A549 (cell line): Measurements from ENCODE around the gene ARHGDIB. TPM values are rescaled to one million over a fixed set of nuclear protein-coding genes. Genes with fewer than 3 reads are reported as not detected.

Experiments used
- ATAC-seq, 2 experiments: fragments of 200-7000 bp in 1 of 2; fragments of >200 bp in 1 of 2; cut with Nextera tagmentation in 1 of 2; cut with Tn5 transposase in 1 of 2; 3 replicates each; pipeline versions ENCODE4 v1.8.0 to v1.9.1; 2018 to 2020; ENCODE audit warnings: mild to moderate bottlenecking in 1 of 2, moderate library complexity in 1 of 2
- CTCF ChIA-PET: fragments of 300-600 bp; sonication (Branson Sonifier 250); formaldehyde crosslinking; extraction: SDS; loops from one replicate; lab custom pipeline; 2021; ENCODE audit warnings: antibody characterized with exemption, inconsistent platforms; lab: Yijun Ruan, JAX
- POLR2A ChIA-PET: fragments of 350-600 bp; formaldehyde crosslinking; extraction: SDS; loops from one replicate; lab custom pipeline; 2021; ENCODE audit warnings: antibody characterized with exemption, inconsistent platforms; lab: Yijun Ruan, JAX
- DNase-seq, 2 experiments: peaks; one replicate each; pipeline versions ENCODE4 v3.0.0 to v3.0.0-alpha.2; 2011 to 2016; ENCODE audit warnings: low read depth in 1 of 2, low spot score in 1 of 2
- FAIRE-seq: peaks from 2 replicates; lab custom pipeline; 2011; peaks lifted over from hg19 to GRCh38; lab: Jason Lieb, UNC
- H3K27ac ChIP-seq, 2 experiments: fragments of >200 bp; sonication (Bioruptor Twin); formaldehyde crosslinking; 3 replicates each; pipeline ENCODE4 v1.5.1; 2016 to 2017
- H3K4me1 ChIP-seq: fragments of >200 bp; sonication (Bioruptor Twin); formaldehyde crosslinking; 3 replicates; pipeline ENCODE4 v1.6.1; 2016
- H3K4me2 ChIP-seq: fragments of >200 bp; sonication (Bioruptor Twin); formaldehyde crosslinking; 3 replicates; pipeline ENCODE4 v1.6.1; 2016
- H3K4me3 ChIP-seq: fragments of >200 bp; sonication (Bioruptor Twin); formaldehyde crosslinking; 3 replicates; pipeline ENCODE4 v1.5.1; 2016
- H3K9me3 ChIP-seq: fragments of >200 bp; sonication (Bioruptor Twin); formaldehyde crosslinking; 3 replicates; pipeline ENCODE4 v1.6.1; 2016
- BHLHE40 ChIP-seq: IDR thresholded peaks from 2 replicates; pipeline ENCODE4 v1.6.1; 2012; ENCODE audit warnings: low read depth, low read length, inconsistent platforms
- CBX2 ChIP-seq: fragments of 200-600 bp; sonication (generic); IDR thresholded peaks from 2 replicates; pipeline ENCODE4 v1.6.1; 2016; ENCODE audit warnings: low read depth, mild to moderate bottlenecking, borderline replicate concordance
- CBX8 ChIP-seq: fragments of 200-600 bp; sonication (generic); IDR thresholded peaks from 2 replicates; pipeline ENCODE4 v1.6.1; 2016
- CHD2 ChIP-seq: fragments of 150-350 bp; IDR thresholded peaks from 2 replicates; pipeline ENCODE4 v1.6.1; 2014; ENCODE audit warnings: low read length; ENCODE audit not compliant: partially characterized antibody
- CHD4 ChIP-seq: fragments of 200-600 bp; sonication (generic); IDR thresholded peaks from 2 replicates; pipeline ENCODE4 v1.6.1; 2016; ENCODE audit warnings: antibody characterized with exemption, mild to moderate bottlenecking, borderline replicate concordance
- FOSB ChIP-seq: fragments of 250-450 bp; sonication (Bioruptor Pico); IDR thresholded peaks from 2 replicates; pipeline ENCODE4 v1.5.0; 2020; ENCODE audit warnings: mild to moderate bottlenecking, moderate library complexity
- FOXS1 ChIP-seq: fragments of 250-450 bp; sonication (Bioruptor Pico); IDR thresholded peaks from 2 replicates; pipeline ENCODE4 v1.5.0; 2020; ENCODE audit warnings: mild to moderate bottlenecking, moderate library complexity
- JUN ChIP-seq, 2 experiments: fragments of >200 bp; sonication (Bioruptor Twin); formaldehyde crosslinking; IDR thresholded peaks; 2 replicates in 1 of 2; 3 replicates in 1 of 2; pipeline ENCODE4 v1.6.1; 2016 to 2017
- KDM1A ChIP-seq: fragments of 200-600 bp; sonication (generic); IDR thresholded peaks from 2 replicates; pipeline ENCODE4 v1.6.1; 2016; ENCODE audit warnings: low read depth, mild to moderate bottlenecking
- MAFK ChIP-seq: fragments of 450-650 bp; IDR thresholded peaks from 2 replicates; pipeline ENCODE4 v1.6.1; 2014; ENCODE audit not compliant: partially characterized antibody
- MAZ ChIP-seq: fragments of 150-350 bp; IDR thresholded peaks from 2 replicates; pipeline ENCODE4 v1.6.1; 2014; ENCODE audit warnings: antibody characterized with exemption, low read depth, low read length, borderline replicate concordance
- NFE2L2 ChIP-seq: fragments of 150-350 bp; conservative IDR thresholded peaks from 2 replicates; pipeline ENCODE4 v1.6.1; 2014; ENCODE audit warnings: low read length
- NR3C1 ChIP-seq: fragments of >200 bp; sonication (Bioruptor Twin); formaldehyde crosslinking; IDR thresholded peaks from 3 replicates; pipeline ENCODE4 v1.6.1; 2017
- PHF8 ChIP-seq: fragments of 200-600 bp; sonication (generic); IDR thresholded peaks from 2 replicates; pipeline ENCODE4 v1.6.1; 2016; ENCODE audit warnings: low read depth, mild to moderate bottlenecking, antibody characterized with exemption, moderate library complexity, borderline replicate concordance
- RAD21 ChIP-seq, 2 experiments: fragments of >200 bp in 1 of 2; sonication (Bioruptor Twin) in 1 of 2; formaldehyde crosslinking in 1 of 2; IDR thresholded peaks in 1 of 2; conservative IDR thresholded peaks in 1 of 2; 2 replicates in 1 of 2; 3 replicates in 1 of 2; pipeline ENCODE4 v1.6.1; 2012 to 2018; ENCODE audit warnings: inconsistent platforms in 1 of 2
- RCOR1 ChIP-seq: fragments of 150-350 bp; IDR thresholded peaks from 2 replicates; pipeline ENCODE4 v1.6.1; 2014; ENCODE audit warnings: antibody characterized with exemption, low read length, low read depth
- SMC3 ChIP-seq: fragments of >200 bp; sonication (Bioruptor Twin); formaldehyde crosslinking; IDR thresholded peaks from 3 replicates; pipeline ENCODE4 v1.6.1; 2018; ENCODE audit warnings: inconsistent platforms
- ZSCAN20 ChIP-seq: fragments of 250-450 bp; sonication (Bioruptor Pico); IDR thresholded peaks from 2 replicates; pipeline ENCODE4 v1.8.0; 2022; ENCODE audit warnings: mild to moderate bottlenecking, moderate library complexity
- WGBS: methylation state at CpG from one replicate; pipeline ENCODE4 v1.1.6; 2017; ENCODE audit errors: missing lambda C conversion rate; 5-methylcytosine and 5-hydroxymethylcytosine counted together
- polyA plus RNA-seq, 4 experiments: library from polyadenylated mRNA; depleted of rRNA in 3 of 4; stranded (reverse); fragments of >200 nt; fragmentation: RNase III in 1 of 4; extraction: RNeasy Plus Mini Kit Qiagen cat#74134 plus additional on column Dnase treatment in 1 of 4; gene quantifications; 2 replicates in 3 of 4; 3 replicates in 1 of 4; pipeline ENCODE4 v1.2.3, GENCODE V29; 2011 to 2017
- TF ChIP-seq, protein P1 (sequence below): IDR thresholded peaks from 2 replicates; pipeline ENCODE4 v1.6.1; 2012; ENCODE audit warnings: low read depth, borderline replicate concordance

The ARHGDIB gene
- polyA plus RNA-seq, 2 of the 4 experiments (the other 2 are of a cell fraction): 0.84 to 3.5 TPM

DNA sequence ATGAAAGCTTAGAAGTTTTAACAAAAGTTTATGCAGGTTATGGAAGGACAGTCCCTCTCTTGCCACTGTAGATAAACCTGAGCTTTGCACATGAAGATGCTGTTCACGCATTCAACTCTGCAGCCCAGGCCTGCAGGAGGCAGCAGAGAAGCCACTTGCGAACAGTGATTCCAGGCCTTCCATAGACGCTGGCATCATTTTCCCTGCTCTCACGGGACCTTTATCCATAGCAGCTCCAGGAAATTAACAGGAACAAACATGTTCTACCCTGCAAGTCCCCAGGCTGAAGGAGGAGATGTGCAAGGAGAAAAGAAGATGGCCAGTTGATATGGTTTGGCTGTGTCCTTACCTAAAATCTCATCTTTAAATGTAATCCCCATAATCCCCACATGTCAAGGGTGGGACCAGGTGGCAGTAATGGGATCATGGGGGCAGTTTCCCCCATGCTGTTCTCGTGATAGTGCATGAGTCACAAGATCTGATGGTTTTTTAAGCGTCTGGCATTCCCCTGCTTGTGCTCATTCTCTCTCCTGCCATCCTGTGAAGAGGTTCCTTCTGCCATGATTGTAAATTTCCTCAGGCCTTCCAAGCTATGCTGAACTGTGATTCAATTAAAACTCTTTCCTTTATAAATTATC lies 25.1 kb downstream of the ARHGDIB start:
- ChIA-PET POLR2A (no interaction called here), CTCF (interaction anchor here (1.2 to 2.1 kb wide), 3 partner anchors 9 to 59 kb away, joined by 4 read pairs; no protein-coding TSS in a partner anchor)
- FAIRE-seq (no peak), DNase-seq (peak in 1 of 2 experiments; percentile 30), ATAC-seq (peak in 1 of 2 experiments; percentile 71; a peak in 4 of 6 replicates)
- WGBS: 69% methylated on average over 6 of the region's 6 CpGs
- Histone ChIP-seq H3K4me3 (no peak overlapping the region), H3K4me2 (no peak overlapping the region), H3K27ac (no peak overlapping the region), H3K4me1 (no peaks in the 10 kb centered on the region), H3K9me3 (no peaks in the 10 kb centered on the region)
- TF ChIP-seq MAFK: no peak
- TF ChIP-seq JUN (IDR thresholded peaks at IDR 0.05): no peak
- TF ChIP-seq CHD2: no peak
- TF ChIP-seq NFE2L2: no peak
- TF ChIP-seq RAD21 (conservative IDR thresholded peaks at IDR 0.05 in 1 of 2, IDR thresholded peaks at IDR 0.05 in 1 of 2): peak in 1 of 2 experiments; percentile 17; a peak in 1 of 5 replicates
- TF ChIP-seq BHLHE40: no peak
- TF ChIP-seq, protein P1, sequence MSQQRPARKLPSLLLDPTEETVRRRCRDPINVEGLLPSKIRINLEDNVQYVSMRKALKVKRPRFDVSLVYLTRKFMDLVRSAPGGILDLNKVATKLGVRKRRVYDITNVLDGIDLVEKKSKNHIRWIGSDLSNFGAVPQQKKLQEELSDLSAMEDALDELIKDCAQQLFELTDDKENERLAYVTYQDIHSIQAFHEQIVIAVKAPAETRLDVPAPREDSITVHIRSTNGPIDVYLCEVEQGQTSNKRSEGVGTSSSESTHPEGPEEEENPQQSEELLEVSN: no peak

DNA sequence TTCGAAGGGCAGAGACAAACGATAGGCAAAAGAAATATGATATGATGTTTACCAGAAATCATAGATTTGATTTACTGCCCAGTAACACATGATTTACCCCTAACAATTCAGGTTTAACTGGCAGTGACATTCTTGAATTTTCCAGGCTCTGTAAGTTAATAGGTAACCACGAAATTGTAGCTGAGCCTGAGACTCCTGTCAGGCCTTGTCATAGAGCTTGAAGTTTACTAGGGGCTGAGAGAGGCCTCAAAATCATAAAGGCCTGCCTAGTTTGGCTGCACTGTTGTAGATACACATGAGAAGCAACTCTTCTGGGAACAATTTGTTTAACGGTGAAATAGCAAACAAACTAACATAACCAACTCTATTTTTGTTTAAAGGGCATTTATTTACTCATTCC lies 26.4 kb downstream of the ARHGDIB start:
- FAIRE-seq: no peak

DNA sequence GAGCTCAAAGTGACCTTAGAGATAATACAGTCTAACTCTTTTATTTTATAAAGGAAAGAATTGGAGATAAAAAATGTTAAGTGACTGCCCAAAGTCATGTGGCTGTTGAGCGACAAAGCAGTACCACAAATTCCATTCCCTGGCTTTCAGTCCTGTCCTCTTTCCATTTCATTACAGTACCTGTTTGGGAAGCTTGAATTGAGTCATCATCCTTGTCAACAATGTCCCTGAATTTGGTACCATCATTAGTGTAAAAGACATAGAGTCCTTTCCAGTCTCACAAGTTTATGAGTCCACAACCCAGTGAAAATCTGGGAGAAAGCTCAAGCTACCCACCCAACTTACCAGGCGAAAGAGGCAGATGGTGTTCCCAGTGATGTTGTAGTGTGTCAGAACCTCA lies 26.9 kb downstream of the ARHGDIB start:
- Histone ChIP-seq H3K4me2 (no peak overlapping the region), H3K4me3 (no peak overlapping the region)
- DNase-seq (no peak), ATAC-seq (no peak)
- CTCF ChIA-PET: interaction anchor here (1.0 to 1.3 kb wide), 2 partner anchors 43 to 150 kb away, joined by 3 to 4 read pairs; no protein-coding TSS in a partner anchor
- TF ChIP-seq CBX2 (no peak), CHD2 (no peak), BHLHE40 (no peak), FOXS1 (CRISPR knock-in tag) (no peak), KDM1A (no peak), PHF8 (no peak), CBX8 (no peak), NR3C1 (no peak)
- TF ChIP-seq, all 56 proteins: peak for 0
- FAIRE-seq: no peak
- Histone ChIP-seq H3K27ac (no peak overlapping the region), H3K4me1 (no peaks in the 10 kb centered on the region; the same call in 2 of the 3 replicates), H3K9me3 (no peaks in the 10 kb centered on the region)
- WGBS: 93% methylated on average over 2 of the region's 2 CpGs
- POLR2A ChIA-PET: no interaction called here

More for the DNA sequence above, 26.4 kb downstream of the ARHGDIB start:
- ATAC-seq (no peak), DNase-seq (no peak)
- TF ChIP-seq RCOR1 (no peak), ZSCAN20 (CRISPR knock-in tag) (no peak), FOSB (CRISPR knock-in tag) (no peak), SMC3 (no peak), CHD4 (no peak), MAZ (no peak)
- no peaks in the 10 kb centered on the region for H3K9me3 ChIP-seq
- CTCF ChIA-PET: interaction anchor here (1.0 to 1.3 kb wide), 2 partner anchors 43 to 151 kb away, joined by 3 to 4 read pairs; no protein-coding TSS in a partner anchor
- H3K4me2 ChIP-seq: no peak overlapping the region
- H3K4me1 ChIP-seq: no peaks in the 10 kb centered on the region; the same call in 2 of the 3 replicates
- no peak overlapping the region for H3K4me3 ChIP-seq
- H3K27ac ChIP-seq: no peak overlapping the region
- 32% methylated on average over 4 of the region's 4 CpGs for WGBS
- POLR2A ChIA-PET: no interaction called here
